ENCODE data around the gene USP17L22. TPM values are rescaled to one million over a fixed set of nuclear protein-coding genes. Genes with fewer than 3 reads are reported as not detected.
"Not testable (repeated sequence)": the region's sequence is repeated elsewhere in the genome, so short reads cannot be mapped to it uniquely, and the experiment has no call there.

Gene USP17L22
- total RNA-seq = not detected in 2 replicates

GRCh38 chr4:9267319-9267718 lies at the start of gene USP17L22:
USP17L22 (plus strand) TSS chr4:9267619; CDS start chr4:9267619, 0 bp downstream.
- DNase-seq (ENCODE audit: low read depth in 2 of 2) = not testable (repeated sequence)

GRCh38 chr4:9219852-9220251 lies 47.6 kb upstream of the USP17L22 start, which contains the start of gene USP17L12:
USP17L12 (plus strand) TSS chr4:9220152; CDS start chr4:9220152, 0 bp downstream.
- DNase-seq (ENCODE audit: low read depth in 2 of 2) = not testable (repeated sequence)

GRCh38 chr4:9224596-9224995 lies 42.8 kb upstream of the USP17L22 start, which contains the start of gene USP17L13:
USP17L13 (plus strand) TSS chr4:9224896; CDS start chr4:9224896, 0 bp downstream.
- DNase-seq (ENCODE audit: low read depth in 2 of 2) = not testable (repeated sequence)

- not testable (repeated sequence) for DNase-seq (ENCODE audit: low read depth in 2 of 2)
Measured at GRCh38 chr4:9230249-9230648, 37.2 kb upstream of the USP17L22 start.

GRCh38 chr4:9234085-9234484 lies 33.3 kb upstream of the USP17L22 start, which contains the start of gene USP17L15:
USP17L15 (plus strand) TSS chr4:9234385; CDS start chr4:9234385, 0 bp downstream.
- not testable (repeated sequence) for DNase-seq (ENCODE audit: low read depth in 2 of 2)

- DNase-seq (ENCODE audit: low read depth in 2 of 2) = not testable (repeated sequence)
Measured at GRCh38 chr4:9238461-9238860, 29.0 kb upstream of the USP17L22 start.

GRCh38 chr4:9243579-9243978 lies 23.8 kb upstream of the USP17L22 start, which contains the start of gene USP17L17:
USP17L17 (plus strand) TSS chr4:9243879; CDS start chr4:9243879, 0 bp downstream.
- not testable (repeated sequence) for DNase-seq (ENCODE audit: low read depth in 2 of 2)

- not testable (repeated sequence) for DNase-seq (ENCODE audit: low read depth in 2 of 2)
Measured at GRCh38 chr4:9247953-9248680, 19.3 kb upstream of the USP17L22 start, which contains the start of gene USP17L18. USP17L18 (plus strand) TSS chr4:9248630; CDS start chr4:9248630, 0 bp downstream.

- not testable (repeated sequence) for DNase-seq (ENCODE audit: low read depth in 2 of 2)
Measured at GRCh38 chr4:9253078-9253477, 14.3 kb upstream of the USP17L22 start, which contains the start of gene USP17L19. USP17L19 (plus strand) TSS chr4:9253378; CDS start chr4:9253378, 0 bp downstream.

- DNase-seq (ENCODE audit: low read depth in 2 of 2) = not testable (repeated sequence)
Measured at GRCh38 chr4:9257824-9258223, 9.6 kb upstream of the USP17L22 start, which contains the start of gene USP17L20. USP17L20 (plus strand) TSS chr4:9258124; CDS start chr4:9258124, 0 bp downstream.

- not testable (repeated sequence) for DNase-seq (ENCODE audit: low read depth in 2 of 2)
Measured at GRCh38 chr4:9262572-9262971, 4.8 kb upstream of the USP17L22 start, which contains the start of gene USP17L21. USP17L21 (plus strand) TSS chr4:9262872; CDS start chr4:9262872, 0 bp downstream.

GRCh38 chr4:9271719-9272118 lies 4.3 kb downstream of the USP17L22 start:
- not testable (repeated sequence) for DNase-seq (ENCODE audit: low read depth in 2 of 2)

Other genes starting within 250 kb of the USP17L22 start
- not detected in 2 replicates for gene FAM90A26, start 97.2 kb upstream of the USP17L22 start, total RNA-seq
- gene USP17L10, start 57.0 kb upstream of the USP17L22 start, total RNA-seq = not detected in 2 replicates
- not detected in 2 replicates for gene USP17L11, start 52.2 kb upstream of the USP17L22 start, total RNA-seq
- gene USP17L12, start 47.5 kb upstream of the USP17L22 start, total RNA-seq = not detected in 2 replicates
- gene USP17L13, start 42.7 kb upstream of the USP17L22 start, total RNA-seq = not detected in 2 replicates
- gene USP17L15, start 33.2 kb upstream of the USP17L22 start, total RNA-seq = not detected in 2 replicates
- gene USP17L17, start 23.7 kb upstream of the USP17L22 start, total RNA-seq = not detected in 2 replicates
- not detected in 2 replicates for gene USP17L18, start 19.0 kb upstream of the USP17L22 start, total RNA-seq
- gene USP17L19, start 14.2 kb upstream of the USP17L22 start, total RNA-seq = not detected in 2 replicates
- gene USP17L20, start 9.5 kb upstream of the USP17L22 start, total RNA-seq = not detected in 2 replicates
- gene USP17L21, start 4.7 kb upstream of the USP17L22 start, total RNA-seq = not detected in 2 replicates
- gene USP17L24, start 57.5 kb downstream of the USP17L22 start, total RNA-seq = not detected in 2 replicates
- gene USP17L25, start 62.3 kb downstream of the USP17L22 start, total RNA-seq = not detected in 2 replicates
- not detected in 2 replicates for gene USP17L26, start 67.0 kb downstream of the USP17L22 start, total RNA-seq
- gene USP17L5, start 71.8 kb downstream of the USP17L22 start, total RNA-seq = not detected in 2 replicates
- gene USP17L27, start 76.5 kb downstream of the USP17L22 start, total RNA-seq = not detected in 2 replicates
- gene USP17L28, start 81.3 kb downstream of the USP17L22 start, total RNA-seq = not detected in 2 replicates
- gene USP17L29, start 86.0 kb downstream of the USP17L22 start, total RNA-seq = not detected in 2 replicates
- gene USP17L30, start 95.5 kb downstream of the USP17L22 start, total RNA-seq = not detected in 2 replicates
- not detected in 2 replicates for gene DEFB131A, start 176.8 kb downstream of the USP17L22 start, total RNA-seq